ENCODE measurements around the gene DNAL1.

The DNAL1 gene

GRCh38 chr14:73729556-73730265 is 84.9 kb downstream of the DNAL1 start:
- no peak for TF ChIP-seq CTCF (IDR thresholded peaks at IDR 0.05; ENCODE audit: borderline replicate concordance, insufficient read depth, low read depth, low read length)

GRCh38 chr14:73731111-73731510 is 86.3 kb downstream of the DNAL1 start:
- TF ChIP-seq CTCF (IDR thresholded peaks at IDR 0.05; ENCODE audit: borderline replicate concordance, insufficient read depth, low read depth, low read length), result no peak
- H3K4me3 ChIP-seq (ENCODE audit: low read depth, low read length), result no peak overlapping the region

More at GRCh38 chr14:73729556-73730265, 84.9 kb downstream of the DNAL1 start:
- H3K4me3 ChIP-seq (ENCODE audit: low read depth, low read length), result no peak overlapping the region

- TF ChIP-seq CTCF (IDR thresholded peaks at IDR 0.05; ENCODE audit: borderline replicate concordance, insufficient read depth, low read depth, low read length), result no peak
- no peak overlapping the region for H3K4me3 ChIP-seq (ENCODE audit: low read depth, low read length)
Measured at GRCh38 chr14:73732006-73732405, 87.2 kb downstream of the DNAL1 start.

GRCh38 chr14:73736842-73737241 is 92.1 kb downstream of the DNAL1 start:
- H3K4me3 ChIP-seq (ENCODE audit: low read depth, low read length), result no peak overlapping the region
- no peak for TF ChIP-seq CTCF (IDR thresholded peaks at IDR 0.05; ENCODE audit: borderline replicate concordance, insufficient read depth, low read depth, low read length)

GRCh38 chr14:73738518-73739173 is 93.9 kb downstream of the DNAL1 start:
- no peak overlapping the region for H3K4me3 ChIP-seq (ENCODE audit: low read depth, low read length)
- TF ChIP-seq CTCF (IDR thresholded peaks at IDR 0.05; ENCODE audit: borderline replicate concordance, insufficient read depth, low read depth, low read length), result no peak

GRCh38 chr14:73739174-73739898 is 94.5 kb downstream of the DNAL1 start:
- no peak overlapping the region for H3K4me3 ChIP-seq (ENCODE audit: low read depth, low read length)
- no peak for TF ChIP-seq CTCF (IDR thresholded peaks at IDR 0.05; ENCODE audit: borderline replicate concordance, insufficient read depth, low read depth, low read length)
